ENCODE measurements around the gene OR2AG1.

The OR2AG1 gene

GRCh38 chr11:6790546-6790945 lies 7.7 kb downstream of the OR2AG1 start:
- DNase-seq (ENCODE audit: low read depth, low spot score) = no peak

- DNase-seq (ENCODE audit: low read depth, low spot score) = no peak
These were observed 11.8 kb downstream of the OR2AG1 start for GRCh38 chr11:6794639-6795038.

- no peak for DNase-seq (ENCODE audit: low read depth, low spot score)
These were observed 16.6 kb downstream of the OR2AG1 start, which contains the start of gene OR6A2 for GRCh38 chr11:6799402-6799801. OR6A2 (minus strand) TSS chr11:6799689; CDS start chr11:6795708, 3,981 bp downstream.

GRCh38 chr11:6801075-6801474 lies 18.3 kb downstream of the OR2AG1 start:
- peak; percentile 38 for DNase-seq (ENCODE audit: low read depth, low spot score)

- DNase-seq (ENCODE audit: low read depth, low spot score) = peak; percentile 28
These were observed 29.7 kb downstream of the OR2AG1 start for GRCh38 chr11:6812390-6813005.

- DNase-seq (ENCODE audit: low read depth, low spot score) = no peak
These were observed 30.8 kb downstream of the OR2AG1 start for GRCh38 chr11:6813656-6814055.

GRCh38 chr11:6817694-6818093 lies 34.9 kb downstream of the OR2AG1 start:
- DNase-seq (ENCODE audit: low read depth, low spot score) = peak; percentile 57

- DNase-seq (ENCODE audit: low read depth, low spot score) = no peak
These were observed 36.1 kb downstream of the OR2AG1 start for GRCh38 chr11:6818967-6819366.

GRCh38 chr11:6824136-6824823 lies 41.5 kb downstream of the OR2AG1 start:
- DNase-seq (ENCODE audit: low read depth, low spot score) = no peak

- DNase-seq (ENCODE audit: low read depth, low spot score) = no peak
These were observed 42.5 kb downstream of the OR2AG1 start for GRCh38 chr11:6825231-6825744.

- no peak for DNase-seq (ENCODE audit: low read depth, low spot score)
These were observed 45.3 kb downstream of the OR2AG1 start for GRCh38 chr11:6828103-6828502.

- no peak for DNase-seq (ENCODE audit: low read depth, low spot score)
These were observed 50.5 kb downstream of the OR2AG1 start for GRCh38 chr11:6833356-6833755.

GRCh38 chr11:6834021-6834420 lies 51.2 kb downstream of the OR2AG1 start:
- DNase-seq (ENCODE audit: low read depth, low spot score) = no peak

All from iPS DF 19.7 (cell line).